GM19023 (cell line): ENCODE results near the gene TOR4A.

Experiments used
- ATAC-seq: cut with Tn5 transposase; IDR thresholded peaks from one replicate; pipeline ENCODE4 v1.9.1; 2021; ENCODE audit warnings: mild to moderate bottlenecking, moderate library complexity; ENCODE audit not compliant: unreplicated experiment

TOR4A gene

DNA sequence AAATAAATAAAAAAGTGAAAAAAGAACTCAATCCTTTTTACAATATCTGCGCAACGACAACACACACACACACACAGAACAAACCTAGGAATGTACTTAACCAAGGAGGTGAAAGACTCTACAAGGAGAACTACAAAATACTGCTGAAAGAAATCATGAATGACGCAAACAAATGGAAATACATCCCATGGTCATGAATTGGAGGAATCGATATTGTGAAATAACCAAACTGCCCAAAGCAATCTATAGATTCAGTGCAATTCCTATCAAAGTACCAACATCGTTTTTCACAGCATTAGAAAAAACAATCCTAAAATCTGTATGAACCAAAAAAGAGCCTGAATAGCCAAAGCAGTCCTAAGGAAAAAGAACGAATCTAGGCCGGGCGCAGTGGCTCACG is 54.4 kb downstream of the TOR4A start:
- ATAC-seq = no peak
